GM19193 (cell line): ENCODE results near the gene TAPT1.

Experiments used
- POLR2A ChIP-seq: IDR thresholded peaks from 4 replicates; pipeline ENCODE4 v1.6.1; 2011; ENCODE audit not compliant: insufficient read depth, insufficient read length; ENCODE audit errors: extremely low read depth

The TAPT1 gene

DNA sequence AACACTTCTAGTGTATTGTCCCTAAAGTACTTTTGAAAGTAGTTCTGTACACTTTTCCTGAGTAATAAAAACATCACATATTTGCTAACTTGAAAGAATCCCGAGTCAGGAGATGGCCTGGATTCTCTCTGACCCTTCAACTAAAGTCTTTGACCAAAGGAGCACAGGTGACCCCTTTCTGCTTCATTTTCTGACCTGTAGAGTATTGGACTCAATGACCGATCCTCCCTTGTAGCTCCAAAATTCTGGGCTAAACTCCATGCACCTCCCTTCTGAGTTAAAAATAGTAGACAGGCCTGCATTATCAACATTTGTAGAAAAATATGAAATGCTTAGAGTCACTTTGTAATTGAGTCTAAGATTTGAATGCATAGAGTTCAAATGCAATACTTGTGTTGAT, 4.0 kb upstream of the TAPT1 start:
- TF ChIP-seq POLR2A = no peak

DNA sequence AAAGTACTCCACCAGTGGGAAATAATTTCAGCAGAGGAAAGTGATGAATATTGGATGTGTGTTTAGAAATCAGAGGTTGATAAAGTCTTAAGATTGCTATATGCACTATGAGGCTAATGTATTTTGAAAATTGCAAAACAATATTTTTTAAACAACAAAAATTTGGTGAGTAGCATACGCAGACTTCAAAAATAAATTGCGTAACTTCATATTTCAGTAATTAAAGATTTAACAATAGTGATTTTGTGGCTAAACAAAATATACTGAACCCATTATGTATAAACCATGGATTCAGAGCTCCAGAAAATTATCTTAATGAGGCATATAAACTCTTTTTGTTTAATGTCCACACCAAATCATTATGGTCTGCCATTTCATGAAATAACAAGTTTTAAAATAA, 3.3 kb upstream of the TAPT1 start:
- TF ChIP-seq POLR2A = no peak

DNA sequence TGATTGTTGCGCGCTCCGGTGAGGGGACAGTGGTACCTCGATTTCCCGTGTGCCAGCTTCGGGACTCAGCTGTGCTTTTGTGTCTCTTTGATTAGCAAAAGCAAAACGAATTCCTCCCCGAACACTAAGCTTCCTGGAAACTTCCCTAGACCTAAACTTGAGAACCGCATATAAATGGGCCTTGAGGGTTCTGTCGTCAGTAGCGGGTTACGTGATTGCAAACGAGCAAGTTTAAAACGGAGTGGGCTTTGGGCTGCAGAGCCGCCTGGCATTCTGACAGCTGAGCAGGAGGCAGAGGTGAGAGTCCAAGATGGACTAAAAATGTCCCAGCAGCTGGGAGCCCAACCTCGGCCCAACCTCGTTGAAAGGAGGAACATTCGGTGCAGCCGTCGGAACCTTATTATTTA, 1.2 kb upstream of the TAPT1 start:
- TF ChIP-seq POLR2A = no peak

DNA sequence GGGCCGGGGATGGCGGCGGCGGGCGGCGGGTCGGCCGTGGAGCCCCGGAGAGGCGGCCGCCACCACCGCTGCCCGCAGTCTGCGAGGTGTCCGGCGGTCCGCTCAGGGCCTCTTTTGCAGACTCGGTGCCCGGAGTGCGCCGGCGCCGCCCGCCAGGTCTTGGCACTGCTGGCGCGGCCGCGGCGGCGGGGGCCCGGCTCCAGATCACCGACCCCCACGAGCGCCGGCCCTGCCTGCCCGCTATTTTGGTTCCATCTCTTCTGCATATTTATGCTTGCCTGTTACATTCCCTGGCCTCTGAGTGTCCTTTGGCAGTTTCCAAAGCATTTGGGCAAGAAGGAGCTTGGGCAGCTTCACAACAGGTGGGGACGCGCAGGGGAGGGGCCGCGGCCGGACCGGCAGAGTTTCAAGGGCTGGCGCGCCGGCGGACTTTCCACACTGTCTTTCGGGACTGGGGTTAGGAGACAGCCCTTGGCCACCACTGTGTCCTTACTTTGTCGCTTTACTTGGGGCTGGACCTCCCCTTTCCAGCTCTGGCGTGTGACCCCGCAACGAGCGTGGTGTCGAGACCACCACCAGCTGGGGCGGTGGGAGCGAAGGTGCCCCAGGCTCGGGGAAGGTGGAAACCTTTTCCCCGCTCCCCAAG, 668 bp upstream of the TAPT1 start:
- no peak for TF ChIP-seq POLR2A

DNA sequence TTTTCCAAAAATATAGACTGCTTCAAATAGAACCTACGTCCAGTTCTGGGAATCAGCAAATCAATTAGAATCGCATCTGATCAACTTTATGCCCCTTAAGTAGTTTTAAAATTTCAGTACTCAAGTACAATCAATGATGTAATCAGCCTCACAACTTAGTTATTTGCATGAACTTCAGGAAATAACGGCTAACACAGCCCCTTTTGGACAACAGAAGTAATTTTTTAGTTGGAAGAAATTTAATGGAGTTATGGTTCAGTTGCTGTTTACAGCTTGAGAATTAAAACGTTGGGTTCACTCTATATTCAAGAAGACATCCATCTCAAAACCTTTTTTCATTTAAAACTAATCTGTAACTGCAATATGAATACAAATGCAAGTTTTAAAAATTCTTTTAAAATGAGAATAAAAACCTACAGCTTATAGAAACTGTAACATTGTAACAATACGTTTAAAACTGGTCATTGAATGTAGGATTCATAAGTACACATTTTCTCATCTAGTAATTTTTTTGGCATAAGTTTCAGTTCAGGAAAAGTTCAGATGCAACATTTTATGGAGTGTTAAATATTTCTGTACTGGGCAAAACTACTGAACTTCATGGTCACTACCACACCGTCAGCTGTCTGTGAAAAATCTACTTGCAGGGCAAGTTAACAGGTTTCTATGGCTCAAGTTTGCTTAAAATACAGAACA, 956 bp downstream of the TAPT1 start:
- TF ChIP-seq POLR2A = no peak

DNA sequence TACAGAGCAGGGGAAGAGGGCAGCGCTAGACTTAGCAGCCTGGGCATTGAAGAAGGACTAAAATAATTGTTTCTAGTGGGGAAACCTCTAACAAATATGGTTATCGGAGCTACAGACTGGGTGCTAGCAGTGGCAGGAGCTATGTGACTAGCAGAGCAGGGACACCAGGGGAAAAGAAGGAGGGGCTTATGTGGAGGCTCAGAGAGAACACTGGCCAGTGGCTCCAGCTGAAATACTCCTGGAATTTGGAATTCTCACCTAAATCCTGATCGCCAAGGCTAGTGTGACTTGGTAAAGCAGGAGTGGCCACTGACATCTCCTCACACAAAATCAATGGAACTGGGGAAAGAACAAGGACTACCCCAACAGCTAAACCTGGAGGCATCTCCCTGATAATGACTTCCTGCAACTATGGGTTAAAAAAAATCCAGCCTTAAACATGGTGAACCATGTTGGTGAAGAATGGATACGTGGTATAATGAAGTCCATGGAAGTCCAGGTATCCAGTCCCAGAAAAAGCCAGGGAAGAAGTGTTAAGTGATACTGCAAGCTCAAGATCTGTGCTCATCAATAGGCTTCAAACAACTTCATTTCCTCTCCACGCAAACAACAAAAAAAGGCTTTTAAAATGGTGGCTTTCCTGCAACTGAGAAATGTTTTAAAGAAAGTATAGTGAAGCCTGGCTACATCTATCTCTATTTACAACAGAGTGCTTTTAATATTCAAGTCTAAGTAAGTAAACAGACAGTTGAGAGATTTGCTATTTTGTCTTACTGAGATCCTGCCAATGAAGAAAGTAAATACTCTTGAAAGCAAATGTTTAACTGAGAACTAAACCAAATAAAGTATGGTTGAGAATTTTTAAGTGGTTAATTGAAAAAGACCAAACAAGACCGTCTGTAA, 1.8 kb downstream of the TAPT1 start:
- no peak for TF ChIP-seq POLR2A

DNA sequence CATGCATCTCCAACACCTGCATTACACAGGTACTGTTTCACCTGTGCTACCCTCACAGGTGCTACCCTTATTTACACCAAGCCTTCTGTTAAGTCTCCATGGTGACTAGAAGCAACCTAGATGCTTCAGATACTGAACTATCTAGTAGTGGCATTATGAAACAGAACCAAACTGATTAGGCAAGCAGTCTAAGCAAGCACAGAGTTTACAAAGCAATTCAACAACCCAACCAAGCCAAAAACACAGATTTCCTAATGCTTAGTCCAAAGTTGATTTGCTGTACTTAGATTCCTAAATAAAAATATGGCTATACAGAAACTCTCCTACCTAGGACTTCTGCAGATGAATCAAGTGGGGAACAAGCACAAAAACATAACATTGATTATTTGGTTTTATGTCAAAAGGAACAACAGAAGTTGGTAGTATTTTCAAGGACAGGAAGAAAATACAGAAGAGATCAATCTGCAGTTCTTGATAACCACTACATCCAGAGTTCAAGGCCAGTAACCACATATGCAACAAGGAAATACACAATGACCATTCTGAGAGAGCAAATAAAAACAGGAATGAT, 3.2 kb downstream of the TAPT1 start:
- TF ChIP-seq POLR2A = no peak

DNA sequence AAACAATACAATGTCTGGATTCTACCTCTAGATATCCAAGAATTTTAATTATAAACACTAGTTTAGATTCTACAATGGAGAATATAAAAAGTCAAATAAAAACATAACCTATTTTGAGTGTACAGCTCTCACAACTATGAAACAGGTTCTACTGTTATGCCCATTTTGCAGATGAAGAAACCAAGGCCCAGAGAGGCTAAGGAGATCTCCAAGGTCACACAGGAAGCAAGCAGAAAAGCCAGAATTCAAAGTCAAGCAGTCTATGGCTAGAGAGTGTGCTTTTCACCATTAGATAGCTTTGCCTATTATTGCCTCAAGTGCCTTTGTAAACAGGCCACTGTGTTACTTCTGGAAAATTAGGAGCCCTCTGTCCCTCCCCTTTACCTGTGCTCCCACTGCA, 7.3 kb downstream of the TAPT1 start:
- TF ChIP-seq POLR2A = no peak

DNA sequence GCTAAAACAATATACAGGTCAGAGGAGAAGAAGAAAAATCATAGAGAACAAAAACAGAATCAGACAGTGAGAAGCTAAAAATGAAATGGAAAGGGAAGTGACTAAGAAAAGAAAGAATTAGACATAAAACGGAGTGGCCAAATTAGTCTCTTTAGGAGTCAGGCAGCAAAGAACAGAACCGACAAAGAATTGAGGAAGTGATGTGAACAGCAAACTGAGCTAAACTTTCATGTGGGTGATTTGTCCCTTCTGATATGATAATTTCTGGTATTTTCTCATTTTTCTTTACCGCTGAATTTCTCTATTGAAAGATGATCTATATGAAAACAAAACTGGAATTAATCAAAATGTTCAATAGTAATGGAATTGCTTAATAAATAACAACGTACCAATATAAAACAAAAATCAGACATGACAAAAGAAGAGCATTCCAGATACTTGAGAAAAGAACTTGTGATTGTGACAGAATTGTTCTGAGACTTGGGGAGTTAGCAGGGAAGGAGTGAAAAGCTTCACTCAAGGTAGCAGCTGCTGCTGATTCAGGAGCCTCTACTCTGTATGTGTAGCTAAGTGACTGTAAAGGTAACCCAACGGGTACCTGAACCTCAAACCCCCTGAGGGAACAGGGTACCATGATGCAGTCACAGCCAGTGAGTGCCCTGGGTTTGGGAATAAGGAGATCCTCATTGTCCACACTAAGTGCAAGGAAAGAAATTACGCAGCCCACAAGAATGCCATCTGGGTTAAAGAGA, 8.8 kb downstream of the TAPT1 start:
- no peak for TF ChIP-seq POLR2A

DNA sequence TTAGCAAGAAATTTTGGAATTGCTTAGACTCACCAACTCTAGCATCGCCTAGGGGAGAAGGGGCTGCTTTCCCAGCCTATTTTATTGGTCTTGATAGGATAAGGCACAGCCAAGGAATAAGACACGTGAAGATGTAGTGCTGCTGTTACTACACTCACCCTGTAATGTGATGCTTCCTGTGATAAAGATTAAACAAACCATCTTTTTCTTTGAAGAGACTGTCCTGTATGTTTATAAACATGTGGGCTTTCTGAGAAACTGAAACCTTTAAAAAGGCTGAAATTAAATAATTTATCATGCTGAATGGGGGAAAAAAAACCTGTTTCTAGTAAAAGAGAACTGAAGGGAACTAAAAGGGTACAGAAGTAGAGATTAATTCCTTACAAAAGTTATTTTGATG, 13.2 kb downstream of the TAPT1 start:
- no peak for TF ChIP-seq POLR2A

DNA sequence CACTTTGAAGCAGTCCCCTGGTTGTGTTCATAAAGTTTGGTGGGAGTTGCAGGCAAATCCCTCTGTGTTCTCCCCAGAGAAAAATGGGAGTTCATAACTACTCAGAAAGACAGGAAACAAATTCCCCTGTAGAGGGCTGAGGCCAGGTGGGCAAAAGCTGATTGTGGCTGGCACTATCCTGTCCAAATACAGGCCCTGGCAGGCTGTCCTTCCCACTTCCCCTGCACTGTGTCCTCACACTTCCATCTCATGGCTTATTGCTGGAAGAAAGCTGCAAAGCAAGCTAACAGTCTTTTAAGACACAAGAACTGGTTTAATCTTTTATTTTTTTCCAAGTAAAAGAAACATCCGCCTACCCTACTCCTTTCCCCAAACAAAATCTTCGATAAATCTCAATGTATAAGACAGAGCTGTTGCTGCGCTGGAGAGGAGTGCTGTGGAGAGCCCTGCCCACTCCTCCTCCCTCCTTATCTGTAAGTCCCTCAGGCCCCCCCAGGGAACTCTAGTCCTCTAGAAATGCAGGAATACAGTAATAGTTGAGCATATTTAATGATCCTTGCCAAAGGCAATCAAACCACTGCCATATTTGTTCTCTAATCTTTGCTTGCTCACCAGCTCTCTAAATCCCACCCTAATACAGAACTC, 14.0 kb downstream of the TAPT1 start:
- TF ChIP-seq POLR2A = no peak

DNA sequence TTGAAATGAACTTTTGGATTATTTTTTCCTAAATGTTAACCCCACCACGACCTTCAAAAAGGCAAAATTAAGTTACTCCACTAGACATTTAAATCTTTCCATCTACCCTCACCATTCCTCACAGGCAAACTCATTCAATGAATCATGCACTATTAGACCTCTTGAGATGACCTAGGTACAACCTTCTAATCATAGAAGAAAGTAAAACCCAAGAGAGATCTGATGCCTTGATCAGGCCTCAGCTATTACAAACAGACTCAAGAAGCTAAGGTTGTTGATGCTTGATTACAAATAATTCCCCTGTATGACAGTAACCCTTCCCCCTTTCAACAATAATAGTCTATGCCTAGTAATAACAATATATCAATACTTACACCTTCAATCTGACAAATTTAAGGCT, 18.9 kb downstream of the TAPT1 start:
- no peak for TF ChIP-seq POLR2A

DNA sequence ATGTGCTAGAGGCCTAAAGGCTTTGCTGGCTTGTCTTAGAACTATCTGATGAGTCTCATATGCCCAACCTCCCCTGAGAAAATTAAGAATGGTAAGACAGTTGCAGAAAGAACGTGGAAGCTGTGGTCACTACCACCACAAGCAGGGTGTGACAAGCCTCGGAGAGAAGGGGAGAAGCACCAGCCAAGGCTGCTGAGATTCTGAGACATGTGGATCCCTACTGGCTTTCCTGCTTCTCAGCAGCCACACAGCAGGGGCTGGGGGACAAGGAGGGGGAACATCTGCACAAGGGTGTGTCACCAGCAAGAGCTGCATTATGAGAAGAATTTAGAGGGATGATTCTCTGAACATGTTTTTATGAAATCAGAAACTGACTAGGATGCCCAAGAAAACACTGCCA, 19.4 kb downstream of the TAPT1 start:
- TF ChIP-seq POLR2A = no peak

DNA sequence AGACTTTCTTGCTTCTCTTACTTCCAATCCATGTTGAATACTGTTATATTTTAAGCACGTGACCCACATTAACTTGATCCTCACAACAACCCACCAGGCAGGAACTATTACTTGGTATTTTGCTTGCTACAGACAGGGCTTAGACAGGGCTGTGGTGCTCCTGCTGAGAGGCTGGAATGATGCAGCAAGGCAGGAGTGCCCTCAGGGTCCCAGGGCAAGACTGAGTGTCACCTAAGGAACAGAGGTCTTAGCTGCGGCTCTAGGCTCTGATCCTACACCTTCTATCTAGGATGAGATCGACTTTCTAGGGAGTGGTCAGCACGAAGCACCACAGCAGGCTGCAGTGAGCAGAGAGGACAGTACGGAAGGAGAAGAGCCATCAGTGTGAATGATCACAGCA, 20.0 kb downstream of the TAPT1 start:
- no peak for TF ChIP-seq POLR2A
